HCT116 (cell line): ENCODE data around the gene ZNF80. TPM values are rescaled to one million over a fixed set of nuclear protein-coding genes. Genes with fewer than 3 reads are reported as not detected.

ENCODE experiments used
- ATAC-seq: fragments of 200-7000 bp; cut with Tn5 transposase; 2 replicates; pipeline ENCODE4 v1.9.1; 2020; ENCODE audit warnings: mild to moderate bottlenecking, moderate library complexity
- BruUV-seq: library from RNA; stranded (reverse); fragments of 400-500 nt; replicated peaks from 2 replicates; lab custom pipeline; 2021; lab: Mats Ljungman, UMichigan
- CTCF ChIA-PET: fragments of 300-600 bp; sonication (Branson Sonifier 250); formaldehyde crosslinking; loops from one replicate; lab custom pipeline; 2021; ENCODE audit warnings: antibody characterized with exemption; lab: Charles Lee
- POLR2A ChIA-PET: fragments of 300-600, 350-600 bp; sonication (Branson Sonifier 250); formaldehyde crosslinking; loops from one replicate; lab custom pipeline; 2021; ENCODE audit warnings: antibody characterized with exemption; lab: Charles Lee
- RAD21 ChIA-PET, 2 experiments: fragments of 300-600 bp; sonication (Branson Sonifier 250); formaldehyde crosslinking; loops; one replicate each; lab custom pipeline; 2023; ENCODE audit warnings: low total read pairs in 2 of 2; ENCODE audit not compliant: uncharacterized antibody in 2 of 2, unreplicated experiment in 2 of 2, low non-redundant PET in 1 of 2; lab: Charles Lee
- DNase-seq: peaks from one replicate; pipeline ENCODE4 v3.0.0-alpha.2; 2010; ENCODE audit warnings: low read depth, low spot score
- H2AFZ ChIP-seq: fragments of 200-600 bp; shearing (Covaris generic), sonication (generic); 2 replicates; pipeline ENCODE4 v1.6.1; 2017; ENCODE audit warnings: low read depth, mixed run types, mixed read lengths, antibody characterized with exemption, low read length; ENCODE audit not compliant: poor library complexity, severe bottlenecking
- H3K27ac ChIP-seq: 2 replicates; pipeline ENCODE4 v1.5.1; 2012; ENCODE audit warnings: low read depth, low read length
- H3K27me3 ChIP-seq: fragments of 200-600 bp; sonication (generic); 2 replicates; pipeline ENCODE4 v1.6.1; 2016; ENCODE audit warnings: mixed run types, low read length, mixed read lengths; ENCODE audit not compliant: insufficient read depth
- H3K36me3 ChIP-seq, 2 experiments: fragments of 200-500 bp in 1 of 2; fragments of 200-600 bp in 1 of 2; sonication (Bioruptor generic) in 1 of 2; sonication (generic) in 1 of 2; 2 replicates each; pipeline versions ENCODE4 v1.5.1 to v1.6.1; 2014 to 2016; ENCODE audit warnings: low read length in 2 of 2, inconsistent platforms in 1 of 2, mixed read lengths in 1 of 2, mixed run types in 1 of 2; ENCODE audit not compliant: insufficient read depth in 2 of 2, control insufficient read depth in 1 of 2
- H3K4me1 ChIP-seq, 2 experiments: fragments of 200-600 bp in 1 of 2; sonication (generic) in 1 of 2; 2 replicates each; pipeline versions ENCODE4 v1.5.1 to v1.6.1; 2012 to 2017; ENCODE audit warnings: low read length in 2 of 2, inconsistent platforms in 1 of 2, mild to moderate bottlenecking in 1 of 2, mixed read lengths in 1 of 2, mixed run types in 1 of 2, moderate library complexity in 1 of 2; ENCODE audit not compliant: insufficient read depth in 2 of 2, control insufficient read depth in 1 of 2
- H3K4me2 ChIP-seq: fragments of 200-600 bp; sonication (generic); 2 replicates; pipeline ENCODE4 v1.6.1; 2017; ENCODE audit warnings: mixed run types, low read length, mixed read lengths
- H3K4me3 ChIP-seq, 2 experiments: fragments of 200-600 bp in 1 of 2; sonication (generic) in 1 of 2; replicated peaks in 1 of 2; 2 replicates each; pipeline ENCODE4 v1.5.1; 2011 to 2016; ENCODE audit warnings: low read length in 2 of 2, control low read depth in 1 of 2, low read depth in 1 of 2, mild to moderate bottlenecking in 1 of 2, mixed read lengths in 1 of 2, mixed run types in 1 of 2
- H3K79me2 ChIP-seq: fragments of 200-600 bp; sonication (generic); 2 replicates; pipeline ENCODE4 v1.6.1; 2017; ENCODE audit warnings: mild to moderate bottlenecking, mixed run types, low read length, moderate library complexity, mixed read lengths; ENCODE audit not compliant: insufficient read depth
- H3K9ac ChIP-seq: fragments of 200-600 bp; sonication (generic); 2 replicates; pipeline ENCODE4 v1.6.1; 2016; ENCODE audit warnings: low read length, mixed read lengths
- H3K9me2 ChIP-seq: fragments of 200-600 bp; sonication (generic), shearing (Covaris generic); 2 replicates; pipeline ENCODE4 v1.6.1; 2017; ENCODE audit warnings: mixed run types, mild to moderate bottlenecking, moderate library complexity; ENCODE audit not compliant: insufficient read depth
- H3K9me3 ChIP-seq, 2 experiments: fragments of 200-500 bp in 1 of 2; fragments of 200-600 bp in 1 of 2; sonication (Bioruptor generic) in 1 of 2; sonication (generic) in 1 of 2; 2 replicates each; pipeline ENCODE4 v1.6.1; 2014 to 2017; ENCODE audit warnings: low read length in 2 of 2, mixed read lengths in 2 of 2, inconsistent platforms in 1 of 2, low read depth in 1 of 2, mild to moderate bottlenecking in 1 of 2, mixed run types in 1 of 2, moderate library complexity in 1 of 2; ENCODE audit not compliant: control insufficient read depth in 1 of 2, insufficient read depth in 1 of 2
- H4K20me1 ChIP-seq: fragments of 200-600 bp; sonication (generic), shearing (Covaris generic); 2 replicates; pipeline ENCODE4 v1.6.1; 2017; ENCODE audit warnings: mixed run types, mild to moderate bottlenecking, moderate library complexity; ENCODE audit not compliant: insufficient read depth
- ATF3 ChIP-seq: IDR thresholded peaks from 2 replicates; pipeline ENCODE4 v1.6.1; 2012
- CBX3 ChIP-seq: IDR thresholded peaks from 2 replicates; pipeline ENCODE4 v1.6.1; 2012; ENCODE audit warnings: low read depth
- CEBPB ChIP-seq: IDR thresholded peaks from 2 replicates; pipeline ENCODE4 v1.6.1; 2012; ENCODE audit warnings: low read depth
- EGR1 ChIP-seq: IDR thresholded peaks from 2 replicates; pipeline ENCODE4 v1.6.1; 2012; ENCODE audit warnings: low read depth
- ELF1 ChIP-seq: IDR thresholded peaks from 2 replicates; pipeline ENCODE4 v1.6.1; 2012; ENCODE audit warnings: low read depth, borderline replicate concordance
- EZH2 ChIP-seq: fragments of 200-600 bp; sonication (generic); IDR thresholded peaks from 2 replicates; pipeline ENCODE4 v1.6.1; 2017; ENCODE audit warnings: antibody characterized with exemption, mixed run types
- SIN3A ChIP-seq: IDR thresholded peaks from 2 replicates; pipeline ENCODE4 v1.6.1; 2012; ENCODE audit warnings: low read depth
- SP1 ChIP-seq: IDR thresholded peaks from 2 replicates; pipeline ENCODE4 v1.6.1; 2012; ENCODE audit warnings: low read depth
- YY1 ChIP-seq: IDR thresholded peaks from 2 replicates; pipeline ENCODE4 v1.6.1; 2011; ENCODE audit warnings: low read length, low read depth, moderate library complexity, mild to moderate bottlenecking; ENCODE audit not compliant: insufficient replicate concordance; ENCODE audit errors: extremely low read depth
- intact Hi-C: fragments of 100-400 bp; cut with micrococcal nuclease; formaldehyde crosslinking; loops from 2 replicates; pipeline ENCODE4 v1.10.0; 2022
- total RNA-seq: library from RNA; stranded (reverse); gene quantifications from one replicate; pipeline ENCODE4 v1.2.1, GENCODE V29; 2021; ENCODE audit not compliant: unreplicated experiment
- TF ChIP-seq, protein P1 (sequence below): IDR thresholded peaks from 2 replicates; pipeline ENCODE4 v1.6.1; 2012; ENCODE audit warnings: low read depth
- TF ChIP-seq, protein P2 (sequence below): IDR thresholded peaks from 2 replicates; pipeline ENCODE4 v1.6.1; 2012

Gene ZNF80
- total RNA-seq, 1 experiment from 2014 or later = 0.12 TPM

GRCh38 chr3:114270019-114270418 lies 32.6 kb upstream of the ZNF80 start:
- POLR2A ChIA-PET = no interaction called here
- H3K4me3 ChIP-seq = no peak overlapping the region
- no peaks in the 10 kb centered on the region for H3K36me3 ChIP-seq
- H3K27me3 ChIP-seq = no peaks in the 10 kb centered on the region
- CTCF ChIA-PET = no interaction called here
- no peak overlapping the region for H3K4me2 ChIP-seq
- no peaks in the 10 kb centered on the region for H3K9me3 ChIP-seq
- no peak overlapping the region for H2AFZ ChIP-seq
- peaks cover 0 to 3% of the 10 kb centered on the region in 2 experiments; a peak in 1 of 4 replicates for H3K4me1 ChIP-seq
- H3K9ac ChIP-seq = no peak overlapping the region
- H3K27ac ChIP-seq = no peak overlapping the region
- DNase-seq (no peak), ATAC-seq (no peak)
- no peaks in the 10 kb centered on the region for H3K79me2 ChIP-seq
- RAD21 ChIA-PET = no interaction called here
- no TSS peak for BruUV-seq
- no peak for TF ChIP-seq SIN3A
- TF ChIP-seq CEBPB = no peak
- no peak for TF ChIP-seq EZH2
- no peak for TF ChIP-seq ATF3
- no peak for TF ChIP-seq EGR1
- no peaks in the 10 kb centered on the region for H4K20me1 ChIP-seq
- no peaks in the 10 kb centered on the region for H3K9me2 ChIP-seq
- intact Hi-C loops = no loop called here

- TF ChIP-seq SP1 (no peak), CEBPB (no peak), YY1 (no peak), CBX3 (no peak), ELF1 (no peak)
- TF ChIP-seq, protein P1, sequence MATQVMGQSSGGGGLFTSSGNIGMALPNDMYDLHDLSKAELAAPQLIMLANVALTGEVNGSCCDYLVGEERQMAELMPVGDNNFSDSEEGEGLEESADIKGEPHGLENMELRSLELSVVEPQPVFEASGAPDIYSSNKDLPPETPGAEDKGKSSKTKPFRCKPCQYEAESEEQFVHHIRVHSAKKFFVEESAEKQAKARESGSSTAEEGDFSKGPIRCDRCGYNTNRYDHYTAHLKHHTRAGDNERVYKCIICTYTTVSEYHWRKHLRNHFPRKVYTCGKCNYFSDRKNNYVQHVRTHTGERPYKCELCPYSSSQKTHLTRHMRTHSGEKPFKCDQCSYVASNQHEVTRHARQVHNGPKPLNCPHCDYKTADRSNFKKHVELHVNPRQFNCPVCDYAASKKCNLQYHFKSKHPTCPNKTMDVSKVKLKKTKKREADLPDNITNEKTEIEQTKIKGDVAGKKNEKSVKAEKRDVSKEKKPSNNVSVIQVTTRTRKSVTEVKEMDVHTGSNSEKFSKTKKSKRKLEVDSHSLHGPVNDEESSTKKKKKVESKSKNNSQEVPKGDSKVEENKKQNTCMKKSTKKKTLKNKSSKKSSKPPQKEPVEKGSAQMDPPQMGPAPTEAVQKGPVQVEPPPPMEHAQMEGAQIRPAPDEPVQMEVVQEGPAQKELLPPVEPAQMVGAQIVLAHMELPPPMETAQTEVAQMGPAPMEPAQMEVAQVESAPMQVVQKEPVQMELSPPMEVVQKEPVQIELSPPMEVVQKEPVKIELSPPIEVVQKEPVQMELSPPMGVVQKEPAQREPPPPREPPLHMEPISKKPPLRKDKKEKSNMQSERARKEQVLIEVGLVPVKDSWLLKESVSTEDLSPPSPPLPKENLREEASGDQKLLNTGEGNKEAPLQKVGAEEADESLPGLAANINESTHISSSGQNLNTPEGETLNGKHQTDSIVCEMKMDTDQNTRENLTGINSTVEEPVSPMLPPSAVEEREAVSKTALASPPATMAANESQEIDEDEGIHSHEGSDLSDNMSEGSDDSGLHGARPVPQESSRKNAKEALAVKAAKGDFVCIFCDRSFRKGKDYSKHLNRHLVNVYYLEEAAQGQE = no peak
- TF ChIP-seq, protein P2, sequence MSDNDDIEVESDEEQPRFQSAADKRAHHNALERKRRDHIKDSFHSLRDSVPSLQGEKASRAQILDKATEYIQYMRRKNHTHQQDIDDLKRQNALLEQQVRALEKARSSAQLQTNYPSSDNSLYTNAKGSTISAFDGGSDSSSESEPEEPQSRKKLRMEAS = no peak
- Histone ChIP-seq H4K20me1 (no peaks in the 10 kb centered on the region), H3K9me2 (no peaks in the 10 kb centered on the region), H3K79me2 (no peaks in the 10 kb centered on the region), H3K4me2 (no peak overlapping the region), H3K9me3 (peaks cover 0 to 3% of the 10 kb centered on the region in 2 experiments; a peak in 2 of 4 replicates), H3K9ac (no peak overlapping the region), H3K27me3 (no peaks in the 10 kb centered on the region), H2AFZ (no peak overlapping the region), H3K36me3 (no peaks in the 10 kb centered on the region), H3K27ac (no peak overlapping the region), H3K4me3 (no peak overlapping the region), H3K4me1 (no peaks in the 10 kb centered on the region)
- CTCF ChIA-PET = no interaction called here
- no peak for ATAC-seq
- no peak for DNase-seq
- POLR2A ChIA-PET = no interaction called here
- BruUV-seq = no TSS peak
- RAD21 ChIA-PET = no interaction called here
- intact Hi-C loops = no loop called here
These were observed 22.8 kb upstream of the ZNF80 start for GRCh38 chr3:114260152-114260551.
